Osteocyte (in vitro differentiated cells): ENCODE data around the gene CRADD. TPM values are rescaled to one million over a fixed set of nuclear protein-coding genes. Genes with fewer than 3 reads are reported as not detected.
"Not testable (repeated sequence)": the region's sequence is repeated elsewhere in the genome, so short reads cannot be mapped to it uniquely, and the experiment has no call there.

Source experiments
- DNase-seq: peaks from one replicate; pipeline ENCODE4 v3.0.0; 2021; ENCODE audit warnings: mixed read lengths; ENCODE audit not compliant: unreplicated experiment; ENCODE audit errors: extremely low spot score
- H3K27ac Mint-ChIP-seq: one replicate; pipeline ENCODE4 v1.8.0; 2021; ENCODE audit warnings: mild to moderate bottlenecking, mixed read lengths; ENCODE audit not compliant: unreplicated experiment
- H3K27me3 Mint-ChIP-seq: one replicate; pipeline ENCODE4 v1.8.0; 2021; ENCODE audit warnings: mixed read lengths; ENCODE audit not compliant: unreplicated experiment
- H3K36me3 Mint-ChIP-seq: one replicate; pipeline ENCODE4 v1.8.0; 2021; ENCODE audit warnings: mixed read lengths; ENCODE audit not compliant: unreplicated experiment
- H3K4me1 Mint-ChIP-seq: one replicate; pipeline ENCODE4 v1.8.0; 2021; ENCODE audit warnings: mixed read lengths; ENCODE audit not compliant: unreplicated experiment
- H3K4me3 Mint-ChIP-seq: one replicate; pipeline ENCODE4 v1.8.0; 2021; ENCODE audit warnings: mild to moderate bottlenecking, moderate library complexity, mixed read lengths; ENCODE audit not compliant: unreplicated experiment
- H3K9me3 Mint-ChIP-seq: one replicate; pipeline ENCODE4 v1.8.0; 2021; ENCODE audit warnings: mixed read lengths; ENCODE audit not compliant: unreplicated experiment
- total RNA-seq: library from RNA; stranded (reverse); gene quantifications from 2 replicates; pipeline ENCODE4 v1.2.1, GENCODE V29; 2021
- TF ChIP-seq, protein P1 (sequence below): fragments of 200-600 bp; sonication (generic); IDR thresholded peaks from 2 replicates; pipeline ENCODE4 v1.5.0; 2021; ENCODE audit warnings: antibody characterized with exemption, mild to moderate bottlenecking, moderate library complexity

Gene CRADD
- total RNA-seq, 1 donor from 2014 or later = 13.8 TPM

DNA sequence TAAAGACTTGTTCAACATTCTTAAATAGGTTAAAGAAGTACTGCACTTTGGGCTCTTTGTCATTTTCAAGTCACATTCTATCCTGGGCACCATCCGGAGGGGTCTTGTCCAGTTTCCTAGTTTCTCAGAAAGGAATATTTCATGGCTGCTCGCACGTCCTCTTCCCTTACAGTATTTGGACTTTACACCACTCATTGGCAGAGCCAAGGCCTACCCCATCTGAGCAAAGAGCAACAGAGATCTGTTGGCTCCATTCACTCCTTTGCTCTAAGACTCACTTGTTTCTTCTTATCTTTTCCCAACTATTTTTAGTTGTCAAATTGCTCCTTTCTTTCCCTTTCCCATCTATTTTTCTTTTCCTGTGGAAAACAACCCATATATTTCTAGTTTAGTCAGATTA lies 118.2 kb downstream of the CRADD start:
- no peaks in the 10 kb centered on the region for H3K9me3 Mint-ChIP-seq
- no peaks in the 10 kb centered on the region for H3K36me3 Mint-ChIP-seq
- no peak for DNase-seq
- TF ChIP-seq, protein P1, sequence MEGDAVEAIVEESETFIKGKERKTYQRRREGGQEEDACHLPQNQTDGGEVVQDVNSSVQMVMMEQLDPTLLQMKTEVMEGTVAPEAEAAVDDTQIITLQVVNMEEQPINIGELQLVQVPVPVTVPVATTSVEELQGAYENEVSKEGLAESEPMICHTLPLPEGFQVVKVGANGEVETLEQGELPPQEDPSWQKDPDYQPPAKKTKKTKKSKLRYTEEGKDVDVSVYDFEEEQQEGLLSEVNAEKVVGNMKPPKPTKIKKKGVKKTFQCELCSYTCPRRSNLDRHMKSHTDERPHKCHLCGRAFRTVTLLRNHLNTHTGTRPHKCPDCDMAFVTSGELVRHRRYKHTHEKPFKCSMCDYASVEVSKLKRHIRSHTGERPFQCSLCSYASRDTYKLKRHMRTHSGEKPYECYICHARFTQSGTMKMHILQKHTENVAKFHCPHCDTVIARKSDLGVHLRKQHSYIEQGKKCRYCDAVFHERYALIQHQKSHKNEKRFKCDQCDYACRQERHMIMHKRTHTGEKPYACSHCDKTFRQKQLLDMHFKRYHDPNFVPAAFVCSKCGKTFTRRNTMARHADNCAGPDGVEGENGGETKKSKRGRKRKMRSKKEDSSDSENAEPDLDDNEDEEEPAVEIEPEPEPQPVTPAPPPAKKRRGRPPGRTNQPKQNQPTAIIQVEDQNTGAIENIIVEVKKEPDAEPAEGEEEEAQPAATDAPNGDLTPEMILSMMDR = no peak
- H3K4me1 Mint-ChIP-seq = peaks cover 13% of the 10 kb centered on the region
- H3K4me3 Mint-ChIP-seq = no peak overlapping the region
- H3K27me3 Mint-ChIP-seq = no peaks in the 10 kb centered on the region
- H3K27ac Mint-ChIP-seq = no peak overlapping the region

GRCh38 chr12:93796729-93797128 lies 119.6 kb downstream of the CRADD start:
- no peak overlapping the region for H3K27ac Mint-ChIP-seq

DNA sequence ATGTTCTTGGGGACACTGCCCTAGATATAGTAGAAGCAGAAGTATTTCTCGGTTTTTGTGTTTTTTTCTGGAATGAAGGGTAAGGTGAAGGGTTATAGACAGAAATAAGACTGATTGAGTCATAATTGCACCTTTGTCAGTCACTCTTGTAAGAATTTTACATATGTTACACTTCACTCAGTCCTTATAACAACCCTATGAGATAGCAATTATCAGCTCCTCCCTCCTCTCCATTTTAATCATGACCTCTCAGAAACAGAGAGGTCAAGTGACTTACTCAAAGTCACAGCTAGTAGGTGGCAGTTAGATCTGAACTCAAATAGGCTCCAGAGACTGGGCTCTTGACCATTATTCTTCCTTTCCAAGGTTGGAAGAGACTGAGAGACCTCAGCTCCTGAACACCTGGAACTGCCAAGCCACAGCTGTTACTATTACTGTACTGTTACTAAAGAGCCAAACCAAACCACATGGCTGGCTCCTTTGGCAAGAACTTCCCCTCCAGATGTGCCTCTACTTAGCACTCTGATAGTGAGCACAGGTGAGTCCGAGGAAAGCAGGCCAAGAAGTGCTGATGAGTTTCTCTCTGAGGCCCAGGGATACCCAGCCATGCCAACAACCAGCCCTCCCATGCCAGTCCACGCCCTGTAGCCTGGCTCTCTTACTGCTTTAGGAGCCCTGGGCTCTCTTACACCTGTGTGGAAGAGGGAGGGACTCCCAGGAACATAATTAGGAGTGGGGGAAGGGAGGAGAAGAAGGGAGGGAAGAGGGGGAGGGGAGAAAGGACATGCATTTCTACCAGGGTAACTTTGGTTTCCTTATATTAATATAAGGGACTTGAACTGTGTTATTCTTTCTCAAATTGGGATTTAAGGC lies 121.3 kb downstream of the CRADD start:
- no peaks in the 10 kb centered on the region for H3K36me3 Mint-ChIP-seq
- TF ChIP-seq, protein P1 = no peak
- H3K9me3 Mint-ChIP-seq = no peaks in the 10 kb centered on the region
- no peak for DNase-seq
- peak overlapping the region; percentile 20 for H3K27ac Mint-ChIP-seq
- H3K4me1 Mint-ChIP-seq = peaks cover 20% of the 10 kb centered on the region
- H3K4me3 Mint-ChIP-seq = no peak overlapping the region
- H3K27me3 Mint-ChIP-seq = no peaks in the 10 kb centered on the region

More at GRCh38 chr12:93796729-93797128, 119.6 kb downstream of the CRADD start:
- H3K9me3 Mint-ChIP-seq = no peaks in the 10 kb centered on the region
- H3K36me3 Mint-ChIP-seq = no peaks in the 10 kb centered on the region
- H3K27me3 Mint-ChIP-seq = no peaks in the 10 kb centered on the region
- H3K4me1 Mint-ChIP-seq = peaks cover 6% of the 10 kb centered on the region
- TF ChIP-seq, protein P1 = no peak
- no peak overlapping the region for H3K4me3 Mint-ChIP-seq
- DNase-seq = no peak

DNA sequence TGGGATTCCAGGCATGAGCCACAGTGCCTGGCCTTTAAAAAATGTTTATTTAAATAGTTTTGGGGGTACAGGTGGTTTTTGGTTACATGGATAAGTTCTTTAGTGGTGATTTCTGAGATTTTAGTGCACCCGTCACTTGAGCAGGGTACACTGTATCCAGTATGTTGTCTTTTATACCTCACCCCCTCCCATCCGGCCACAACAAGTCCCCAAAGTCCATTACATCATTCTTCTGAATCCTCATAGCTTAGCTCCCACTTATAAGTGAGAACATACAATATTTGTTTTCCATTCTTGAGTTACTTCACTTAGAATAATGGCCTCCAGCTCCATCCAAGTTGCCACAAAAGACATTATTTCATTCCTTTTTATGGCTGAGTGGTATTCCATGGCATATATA lies 124.5 kb downstream of the CRADD start:
- H3K4me3 Mint-ChIP-seq, H3K27ac Mint-ChIP-seq, H3K9me3 Mint-ChIP-seq, DNase-seq, H3K36me3 Mint-ChIP-seq, H3K27me3 Mint-ChIP-seq: not testable (repeated sequence)
- peaks cover 37% of the 10 kb centered on the region for H3K4me1 Mint-ChIP-seq

DNA sequence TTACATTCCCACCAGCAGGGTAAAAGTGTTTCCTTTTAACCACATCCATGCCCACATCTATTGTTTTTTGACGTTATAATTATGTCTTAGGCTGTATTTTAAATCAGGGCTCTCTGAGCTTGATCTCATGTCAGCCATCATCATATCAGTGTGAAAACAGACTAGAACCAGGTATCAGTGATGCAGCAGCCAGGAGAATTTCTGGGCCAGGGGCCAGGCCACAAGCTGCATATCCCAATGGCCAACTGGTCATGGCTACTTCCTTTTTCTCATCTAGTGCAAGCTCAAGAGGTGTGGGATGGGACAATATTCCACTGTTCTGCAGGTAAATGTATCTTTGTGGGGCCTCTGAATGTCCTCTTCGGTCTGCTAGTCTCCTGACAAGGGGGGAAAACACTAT lies 125.1 kb downstream of the CRADD start:
- Mint-ChIP-seq H3K4me3 (no peak overlapping the region), H3K4me1 (peaks cover 37% of the 10 kb centered on the region), H3K27me3 (no peaks in the 10 kb centered on the region), H3K27ac (peak overlapping the region; percentile 94), H3K9me3 (no peaks in the 10 kb centered on the region), H3K36me3 (no peaks in the 10 kb centered on the region)
- no peak for DNase-seq
- TF ChIP-seq, protein P1 = no peak
